Measurements from ENCODE around the gene PRKG1.
A peak's percentile ranks its signal among the peaks of the same experiment; 100 is the strongest.
"Not testable (repeated sequence)": the region's sequence is repeated elsewhere in the genome, so short reads cannot be mapped to it uniquely, and the experiment has no call there.

The PRKG1 gene

DNA sequence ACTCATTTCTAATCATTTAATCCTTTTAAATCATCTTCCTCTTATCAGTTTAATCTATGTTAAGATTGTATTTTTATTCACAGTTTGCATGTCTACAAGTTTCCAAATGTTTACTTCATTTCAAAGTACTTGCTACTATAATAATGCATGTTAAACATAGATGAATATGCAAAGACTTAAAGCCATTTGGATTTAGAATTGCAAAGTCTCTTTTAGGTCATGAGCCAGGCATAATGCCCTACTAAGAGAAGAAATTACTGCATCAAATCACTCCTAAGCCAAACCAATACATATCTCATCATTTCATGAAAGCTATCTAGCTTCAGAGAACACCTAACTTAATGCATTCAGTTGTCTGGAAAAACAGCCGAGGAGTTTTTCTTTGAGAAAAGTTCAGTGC lies 266.1 kb downstream of the PRKG1 start:
- 100% methylated on average over 1 of the region's 1 CpG for WGBS (ENCODE audit: insufficient coverage)
- ChIA-PET CTCF (no interaction called here), POLR2A (no interaction called here)
- H3K4me3 ChIP-seq (ENCODE audit: control insufficient read depth in 1 of 7, extremely low read depth in 1 of 7, insufficient read depth in 4 of 7, low read depth in 2 of 7, low read length in 6 of 7): no peak overlapping the region
- no peaks in the 10 kb centered on the region for H3K9me3 ChIP-seq (ENCODE audit: control extremely low read depth in 1 of 5, control insufficient read depth in 4 of 5, insufficient read depth in 2 of 5, low read depth in 1 of 5, low read length in 4 of 5)
- H3K27ac ChIP-seq (ENCODE audit: insufficient read depth in 1 of 2, low read depth in 1 of 2, low read length in 2 of 2, poor library complexity in 1 of 2, severe bottlenecking in 2 of 2): no peak overlapping the region
- H3K4me1 ChIP-seq (ENCODE audit: control extremely low read depth in 1 of 4, control insufficient read depth in 4 of 4, insufficient read depth in 4 of 4, low read length in 3 of 4): peaks cover 0 to 5% (median 0%) of the 10 kb centered on the region in 4 experiments
- DNase-seq: no peak
- H3K36me3 ChIP-seq (ENCODE audit: control insufficient read depth in 4 of 4, insufficient read depth in 4 of 4, low read length in 3 of 4): no peaks in the 10 kb centered on the region
- H3K27me3 ChIP-seq (replicated peaks in 2 of 5; ENCODE audit: control insufficient read depth in 4 of 5, insufficient read depth in 5 of 5, low read length in 4 of 5): no peaks in the 10 kb centered on the region

DNA sequence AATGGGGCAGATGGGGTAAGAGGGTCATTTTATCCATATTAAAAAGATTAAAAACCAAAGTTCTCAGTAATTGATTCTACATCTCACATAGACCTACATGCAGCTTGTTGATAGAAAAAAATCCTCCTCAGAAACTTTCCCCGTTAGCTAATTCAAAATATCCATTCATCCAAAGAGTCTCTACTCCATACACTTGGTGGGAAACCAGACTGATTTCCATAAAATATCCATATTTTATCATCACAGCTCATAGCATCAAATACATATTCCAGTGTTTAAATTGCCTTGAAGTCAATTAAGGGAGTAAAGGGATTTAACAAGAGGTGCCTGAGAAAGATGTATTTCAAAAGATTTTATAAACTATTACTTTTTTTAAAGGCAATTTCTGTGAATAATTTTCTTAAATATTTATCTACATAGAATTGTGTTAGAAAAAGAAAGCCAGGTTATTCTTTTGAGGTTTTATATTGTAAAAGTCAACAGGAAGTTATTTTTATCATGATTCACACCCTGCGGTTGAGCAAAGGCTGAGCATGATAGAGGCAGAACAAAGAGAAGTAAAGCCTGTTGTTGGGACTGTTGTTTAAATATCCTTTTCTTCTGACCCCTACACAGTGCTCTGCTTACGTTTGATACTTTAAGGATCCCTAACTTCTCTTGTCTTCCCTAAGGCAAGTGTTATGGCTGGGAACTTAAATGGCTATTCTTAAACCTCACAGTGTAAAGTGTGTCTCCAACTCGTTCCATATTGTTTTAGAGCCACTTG lies 266.7 kb downstream of the PRKG1 start:
- CTCF ChIA-PET: no interaction called here
- H3K9me3 ChIP-seq (ENCODE audit: control extremely low read depth in 1 of 5, control insufficient read depth in 4 of 5, insufficient read depth in 2 of 5, low read depth in 1 of 5, low read length in 4 of 5): no peaks in the 10 kb centered on the region
- peak; percentile 24 to 79 (median 73) for DNase-seq
- no peak overlapping the region for H3K4me3 ChIP-seq (ENCODE audit: control insufficient read depth in 1 of 7, extremely low read depth in 1 of 7, insufficient read depth in 4 of 7, low read depth in 2 of 7, low read length in 6 of 7)
- POLR2A ChIA-PET: no interaction called here
- H3K27me3 ChIP-seq (replicated peaks in 2 of 5; ENCODE audit: control insufficient read depth in 4 of 5, insufficient read depth in 5 of 5, low read length in 4 of 5): no peaks in the 10 kb centered on the region
- no peaks in the 10 kb centered on the region for H3K36me3 ChIP-seq (ENCODE audit: control insufficient read depth in 4 of 4, insufficient read depth in 4 of 4, low read length in 3 of 4)
- 100% methylated on average over 1 of the region's 4 CpGs for WGBS (ENCODE audit: insufficient coverage)
- peaks cover 0 to 5% (median 0%) of the 10 kb centered on the region in 4 experiments for H3K4me1 ChIP-seq (ENCODE audit: control extremely low read depth in 1 of 4, control insufficient read depth in 4 of 4, insufficient read depth in 4 of 4, low read length in 3 of 4)
- no peak overlapping the region for H3K27ac ChIP-seq (ENCODE audit: insufficient read depth in 1 of 2, low read depth in 1 of 2, low read length in 2 of 2, poor library complexity in 1 of 2, severe bottlenecking in 2 of 2)

DNA sequence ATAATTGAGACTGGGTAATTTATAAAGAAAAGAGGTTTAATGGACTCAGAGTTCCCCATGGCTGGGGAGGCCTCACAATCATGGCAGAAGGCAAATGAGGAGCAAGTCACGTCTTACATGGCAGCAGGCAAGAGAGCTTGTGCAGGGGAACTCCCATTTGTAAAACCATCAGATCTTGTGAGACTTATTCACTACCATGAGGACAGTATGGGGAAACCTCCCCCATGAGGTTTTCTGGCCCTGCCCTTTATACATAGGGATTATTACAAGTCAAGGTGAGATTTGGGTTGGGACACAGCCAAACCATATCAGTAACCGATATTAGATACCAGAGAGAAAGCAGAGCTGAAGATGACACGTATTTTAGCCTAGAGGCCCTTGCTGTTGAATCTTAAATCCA lies 267.5 kb downstream of the PRKG1 start:
- H3K36me3 ChIP-seq (ENCODE audit: control insufficient read depth in 4 of 4, insufficient read depth in 4 of 4, low read length in 3 of 4); H3K27ac ChIP-seq (ENCODE audit: insufficient read depth in 1 of 2, low read depth in 1 of 2, low read length in 2 of 2, poor library complexity in 1 of 2, severe bottlenecking in 2 of 2); H3K4me1 ChIP-seq (ENCODE audit: control extremely low read depth in 1 of 4, control insufficient read depth in 4 of 4, insufficient read depth in 4 of 4, low read length in 3 of 4); H3K27me3 ChIP-seq (replicated peaks in 2 of 5; ENCODE audit: control insufficient read depth in 4 of 5, insufficient read depth in 5 of 5, low read length in 4 of 5); H3K9me3 ChIP-seq (ENCODE audit: control extremely low read depth in 1 of 5, control insufficient read depth in 4 of 5, insufficient read depth in 2 of 5, low read depth in 1 of 5, low read length in 4 of 5); H3K4me3 ChIP-seq (ENCODE audit: control insufficient read depth in 1 of 7, extremely low read depth in 1 of 7, insufficient read depth in 4 of 7, low read depth in 2 of 7, low read length in 6 of 7); POLR2A ChIA-PET; CTCF ChIA-PET: not testable (repeated sequence)
- 100% methylated on average over 2 of the region's 3 CpGs for WGBS (ENCODE audit: insufficient coverage)
- peak in 2 of 3 donors; percentile 4 to 7 for DNase-seq

DNA sequence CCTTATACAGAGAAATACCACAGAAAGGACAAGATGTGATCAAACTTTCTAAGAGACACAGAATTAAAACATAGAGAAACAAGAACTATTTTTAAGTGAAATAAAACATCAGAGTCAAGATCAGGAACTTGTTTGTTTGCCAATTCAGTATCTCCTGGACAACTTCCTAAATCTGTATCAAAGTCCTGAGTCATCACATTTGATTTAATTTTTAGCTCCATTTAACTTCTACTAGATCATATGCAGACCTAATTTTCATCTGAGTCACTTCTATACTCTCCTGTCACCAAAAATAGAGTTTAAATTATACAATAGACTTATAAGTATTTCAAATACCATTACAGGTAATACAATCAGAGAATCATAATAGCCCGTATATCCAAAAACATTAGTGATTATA lies 268.1 kb downstream of the PRKG1 start:
- ChIA-PET POLR2A (no interaction called here), CTCF (no interaction called here)
- Histone ChIP-seq H3K27ac (ENCODE audit: insufficient read depth in 1 of 2, low read depth in 1 of 2, low read length in 2 of 2, poor library complexity in 1 of 2, severe bottlenecking in 2 of 2) (no peak overlapping the region), H3K9me3 (ENCODE audit: control extremely low read depth in 1 of 5, control insufficient read depth in 4 of 5, insufficient read depth in 2 of 5, low read depth in 1 of 5, low read length in 4 of 5) (no peaks in the 10 kb centered on the region), H3K27me3 (replicated peaks in 2 of 5; ENCODE audit: control insufficient read depth in 4 of 5, insufficient read depth in 5 of 5, low read length in 4 of 5) (no peaks in the 10 kb centered on the region), H3K4me3 (ENCODE audit: control insufficient read depth in 1 of 7, extremely low read depth in 1 of 7, insufficient read depth in 4 of 7, low read depth in 2 of 7, low read length in 6 of 7) (no peak overlapping the region), H3K4me1 (ENCODE audit: control extremely low read depth in 1 of 4, control insufficient read depth in 4 of 4, insufficient read depth in 4 of 4, low read length in 3 of 4) (peaks cover 0 to 5% (median 0%) of the 10 kb centered on the region in 4 experiments), H3K36me3 (ENCODE audit: control insufficient read depth in 4 of 4, insufficient read depth in 4 of 4, low read length in 3 of 4) (no peaks in the 10 kb centered on the region)
- WGBS (ENCODE audit: insufficient coverage): no CpG with 5 or more reads among the region's 1 CpG
- DNase-seq: peak; percentile 8 to 79 (median 79)

DNA sequence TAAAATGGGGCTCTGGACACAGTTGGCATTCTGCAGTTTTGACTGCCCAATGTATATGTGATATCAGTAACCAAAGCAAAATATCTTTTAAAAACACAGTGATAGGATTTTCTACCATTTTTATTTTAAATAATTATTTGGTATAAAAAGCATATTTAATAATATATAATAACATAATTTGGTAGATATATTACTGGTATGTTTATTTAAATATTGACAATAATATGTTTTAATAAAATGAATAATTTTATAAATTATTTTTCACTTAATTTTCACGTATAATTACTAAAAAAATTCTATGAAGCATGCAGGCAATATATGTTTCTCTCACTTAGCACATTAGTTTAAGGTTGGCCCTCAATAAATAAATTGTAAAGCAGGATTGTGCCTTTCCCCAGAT lies 269.1 kb downstream of the PRKG1 start:
- no peaks in the 10 kb centered on the region for H3K36me3 ChIP-seq (ENCODE audit: control insufficient read depth in 4 of 4, insufficient read depth in 4 of 4, low read length in 3 of 4)
- no CpG with 5 or more reads among the region's 1 CpG for WGBS (ENCODE audit: insufficient coverage)
- no peaks in the 10 kb centered on the region for H3K9me3 ChIP-seq (ENCODE audit: control extremely low read depth in 1 of 5, control insufficient read depth in 4 of 5, insufficient read depth in 2 of 5, low read depth in 1 of 5, low read length in 4 of 5)
- ChIA-PET CTCF (interaction anchor here (0.9 kb wide), 1 partner anchor 13 kb away, joined by 3 read pairs; no protein-coding TSS in a partner anchor), POLR2A (no interaction called here)
- DNase-seq: no peak
- H3K4me3 ChIP-seq (ENCODE audit: control insufficient read depth in 1 of 7, extremely low read depth in 1 of 7, insufficient read depth in 4 of 7, low read depth in 2 of 7, low read length in 6 of 7): no peak overlapping the region
- no peaks in the 10 kb centered on the region for H3K27me3 ChIP-seq (replicated peaks in 2 of 5; ENCODE audit: control insufficient read depth in 4 of 5, insufficient read depth in 5 of 5, low read length in 4 of 5)
- H3K27ac ChIP-seq (ENCODE audit: insufficient read depth in 1 of 2, low read depth in 1 of 2, low read length in 2 of 2, poor library complexity in 1 of 2, severe bottlenecking in 2 of 2): no peak overlapping the region
- peaks cover 0 to 5% (median 0%) of the 10 kb centered on the region in 4 experiments for H3K4me1 ChIP-seq (ENCODE audit: control extremely low read depth in 1 of 4, control insufficient read depth in 4 of 4, insufficient read depth in 4 of 4, low read length in 3 of 4)

DNA sequence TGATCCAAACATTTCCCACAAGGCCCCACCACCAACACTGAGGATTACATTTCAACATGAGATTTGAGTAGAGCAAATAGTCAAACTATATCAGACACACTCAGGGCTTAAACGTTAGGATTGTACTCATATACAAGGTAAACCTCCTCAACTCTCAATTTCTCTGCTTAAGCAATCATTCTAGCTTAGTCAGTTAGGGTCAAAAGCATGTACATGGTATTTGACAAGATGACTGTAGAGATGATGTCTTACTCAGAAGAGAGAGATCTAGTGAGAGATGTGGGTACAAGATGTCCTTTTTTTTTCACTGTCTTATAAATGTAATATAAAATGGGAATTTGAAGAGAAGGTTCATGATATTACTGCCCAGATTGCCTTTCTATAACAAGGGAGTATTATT lies 270.1 kb downstream of the PRKG1 start:
- POLR2A ChIA-PET: no interaction called here
- no CpG with 5 or more reads among the region's 1 CpG for WGBS (ENCODE audit: insufficient coverage)
- no peak overlapping the region for H3K27ac ChIP-seq (ENCODE audit: insufficient read depth in 1 of 2, low read depth in 1 of 2, low read length in 2 of 2, poor library complexity in 1 of 2, severe bottlenecking in 2 of 2)
- H3K27me3 ChIP-seq (replicated peaks in 2 of 5; ENCODE audit: control insufficient read depth in 4 of 5, insufficient read depth in 5 of 5, low read length in 4 of 5): no peaks in the 10 kb centered on the region
- CTCF ChIA-PET: no interaction called here
- no peaks in the 10 kb centered on the region for H3K36me3 ChIP-seq (ENCODE audit: control insufficient read depth in 4 of 4, insufficient read depth in 4 of 4, low read length in 3 of 4)
- no peak for DNase-seq
- no peaks in the 10 kb centered on the region for H3K9me3 ChIP-seq (ENCODE audit: control extremely low read depth in 1 of 5, control insufficient read depth in 4 of 5, insufficient read depth in 2 of 5, low read depth in 1 of 5, low read length in 4 of 5)
- H3K4me3 ChIP-seq (ENCODE audit: control insufficient read depth in 1 of 7, extremely low read depth in 1 of 7, insufficient read depth in 4 of 7, low read depth in 2 of 7, low read length in 6 of 7): no peak overlapping the region
- H3K4me1 ChIP-seq (ENCODE audit: control extremely low read depth in 1 of 4, control insufficient read depth in 4 of 4, insufficient read depth in 4 of 4, low read length in 3 of 4): peaks cover 0 to 5% (median 0%) of the 10 kb centered on the region in 4 experiments

DNA sequence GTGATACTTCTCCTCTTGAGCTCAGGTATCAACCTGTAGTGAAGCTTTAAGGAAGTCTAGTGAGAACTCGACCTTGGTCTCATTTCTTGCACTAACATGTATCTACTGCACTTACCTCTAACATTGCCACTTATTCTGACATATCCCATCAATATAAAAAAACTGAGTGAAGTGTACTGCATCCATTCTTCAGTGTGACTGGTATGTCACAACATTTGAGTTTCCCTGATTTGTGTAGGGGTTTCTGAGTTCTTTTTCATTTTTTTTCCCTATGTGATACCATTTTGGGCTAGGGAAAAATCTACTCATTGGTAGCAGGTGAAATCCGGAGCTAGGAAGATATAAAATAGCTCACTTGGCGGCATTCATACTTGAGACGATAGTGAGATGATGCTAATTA lies 274.3 kb downstream of the PRKG1 start:
- POLR2A ChIA-PET: no interaction called here
- WGBS (ENCODE audit: insufficient coverage): 100% methylated on average over 3 of the region's 4 CpGs
- no peak for DNase-seq
- Histone ChIP-seq H3K9me3 (ENCODE audit: control extremely low read depth in 1 of 5, control insufficient read depth in 4 of 5, insufficient read depth in 2 of 5, low read depth in 1 of 5, low read length in 4 of 5) (no peaks in the 10 kb centered on the region), H3K27ac (ENCODE audit: insufficient read depth in 1 of 2, low read depth in 1 of 2, low read length in 2 of 2, poor library complexity in 1 of 2, severe bottlenecking in 2 of 2) (no peak overlapping the region), H3K4me3 (ENCODE audit: control insufficient read depth in 1 of 7, extremely low read depth in 1 of 7, insufficient read depth in 4 of 7, low read depth in 2 of 7, low read length in 6 of 7) (no peak overlapping the region), H3K36me3 (ENCODE audit: control insufficient read depth in 4 of 4, insufficient read depth in 4 of 4, low read length in 3 of 4) (no peaks in the 10 kb centered on the region), H3K4me1 (ENCODE audit: control extremely low read depth in 1 of 4, control insufficient read depth in 4 of 4, insufficient read depth in 4 of 4, low read length in 3 of 4) (no peaks in the 10 kb centered on the region), H3K27me3 (replicated peaks in 2 of 5; ENCODE audit: control insufficient read depth in 4 of 5, insufficient read depth in 5 of 5, low read length in 4 of 5) (no peaks in the 10 kb centered on the region)
- CTCF ChIA-PET: no interaction called here

All from common myeloid progenitor, CD34-positive (primary cell).